ENCODE measurements around the gene RANBP3L.
A peak's percentile ranks its signal among the peaks of the same experiment; 100 is the strongest.

Gene RANBP3L

DNA sequence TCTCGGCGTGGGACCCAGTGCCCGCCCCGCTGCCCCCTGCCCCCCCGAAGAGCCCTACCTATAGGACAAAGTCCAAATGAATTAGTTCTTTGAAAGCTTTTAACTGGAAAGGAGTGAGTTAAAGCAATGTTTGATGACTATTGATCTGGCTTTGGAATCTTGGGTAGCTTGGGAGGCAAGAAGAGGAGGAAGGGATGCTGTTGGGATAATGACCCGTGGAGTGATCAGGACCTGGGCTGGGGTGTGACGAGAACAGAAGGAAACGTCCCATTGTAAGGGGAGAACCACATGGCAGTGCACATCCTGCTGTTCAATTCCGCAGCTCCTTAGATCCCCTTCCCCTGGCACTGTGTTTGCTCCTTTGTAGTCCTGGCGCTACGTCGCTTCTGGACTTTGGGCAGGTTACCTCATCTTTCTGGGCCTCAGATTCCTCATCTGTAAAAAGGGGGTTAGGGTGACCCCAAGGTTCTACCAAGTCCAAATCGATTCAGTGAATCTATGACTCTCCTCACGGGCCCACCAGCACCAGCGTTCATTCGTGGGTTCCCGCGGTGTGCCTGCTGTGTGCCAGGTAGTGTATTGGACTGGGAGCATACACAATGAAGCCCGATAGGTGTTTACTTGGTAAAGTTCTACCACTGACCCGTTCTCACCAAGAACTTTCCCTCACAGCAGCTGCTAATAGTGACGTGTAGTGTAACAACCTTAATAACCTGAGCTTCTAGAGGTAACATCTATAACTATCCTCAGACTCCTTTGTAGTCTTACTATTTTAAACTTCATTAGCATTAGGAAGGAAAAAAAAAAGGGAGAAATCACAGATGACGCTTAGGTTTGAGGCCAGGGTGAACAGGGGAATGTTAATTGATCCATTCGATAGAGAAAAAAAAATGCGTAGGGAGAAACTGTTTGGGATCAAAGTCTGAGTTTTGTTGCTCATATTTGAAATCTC lies 58.9 kb downstream of the RANBP3L start:
- DNase-seq = no peak

DNA sequence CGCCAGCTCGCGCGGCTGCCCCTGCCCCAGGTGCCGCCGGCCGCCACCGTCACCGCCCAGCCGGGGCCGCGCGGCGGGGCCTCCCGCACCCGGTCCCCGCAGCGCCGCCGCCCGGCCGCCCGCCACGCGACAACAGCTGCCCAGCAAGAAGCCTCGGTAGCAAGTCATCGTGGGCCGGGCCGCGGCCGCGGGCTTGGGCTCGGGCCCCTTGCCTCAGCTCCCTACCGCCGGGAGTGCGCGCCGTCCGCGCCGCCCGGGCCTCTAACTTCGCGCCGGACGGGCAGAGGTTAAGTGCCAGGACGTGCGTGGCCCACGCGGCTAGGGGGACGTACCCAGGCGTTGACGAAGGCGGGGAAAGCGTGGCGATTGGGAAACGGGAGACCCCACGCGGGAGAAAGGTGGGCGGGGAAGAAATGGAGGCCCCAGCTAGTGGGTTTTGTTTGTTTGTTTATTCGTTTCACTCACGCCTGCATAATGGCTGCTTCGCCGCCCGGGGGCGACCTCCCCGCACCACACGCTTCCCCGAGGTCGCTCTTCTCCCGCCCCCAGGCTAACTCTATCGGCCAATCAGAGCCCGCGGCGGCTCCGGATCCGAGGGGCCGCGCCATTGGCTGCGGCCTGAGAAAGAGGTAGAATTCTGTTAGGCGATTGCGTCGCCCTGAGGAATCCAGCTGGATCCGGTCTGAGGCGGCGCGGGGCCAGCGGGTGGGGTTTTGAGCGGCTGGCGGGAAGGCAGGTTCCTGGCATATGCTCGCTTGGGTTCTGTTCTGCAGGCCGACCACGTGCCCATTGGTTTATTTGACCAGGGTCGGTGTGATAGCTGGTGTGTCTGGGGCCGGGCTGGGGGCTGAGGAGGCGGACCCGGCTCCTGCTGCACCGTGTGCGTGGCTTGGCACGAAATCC lies 59.8 kb downstream of the RANBP3L start, which contains the start of gene NADK2:
Gene NADK2, minus strand, starts transcription at position 295 of the 903 bp plus-strand sequence. Its CDS starts 127 bp downstream, at position 168.
- DNase-seq = peak; percentile 92

DNA sequence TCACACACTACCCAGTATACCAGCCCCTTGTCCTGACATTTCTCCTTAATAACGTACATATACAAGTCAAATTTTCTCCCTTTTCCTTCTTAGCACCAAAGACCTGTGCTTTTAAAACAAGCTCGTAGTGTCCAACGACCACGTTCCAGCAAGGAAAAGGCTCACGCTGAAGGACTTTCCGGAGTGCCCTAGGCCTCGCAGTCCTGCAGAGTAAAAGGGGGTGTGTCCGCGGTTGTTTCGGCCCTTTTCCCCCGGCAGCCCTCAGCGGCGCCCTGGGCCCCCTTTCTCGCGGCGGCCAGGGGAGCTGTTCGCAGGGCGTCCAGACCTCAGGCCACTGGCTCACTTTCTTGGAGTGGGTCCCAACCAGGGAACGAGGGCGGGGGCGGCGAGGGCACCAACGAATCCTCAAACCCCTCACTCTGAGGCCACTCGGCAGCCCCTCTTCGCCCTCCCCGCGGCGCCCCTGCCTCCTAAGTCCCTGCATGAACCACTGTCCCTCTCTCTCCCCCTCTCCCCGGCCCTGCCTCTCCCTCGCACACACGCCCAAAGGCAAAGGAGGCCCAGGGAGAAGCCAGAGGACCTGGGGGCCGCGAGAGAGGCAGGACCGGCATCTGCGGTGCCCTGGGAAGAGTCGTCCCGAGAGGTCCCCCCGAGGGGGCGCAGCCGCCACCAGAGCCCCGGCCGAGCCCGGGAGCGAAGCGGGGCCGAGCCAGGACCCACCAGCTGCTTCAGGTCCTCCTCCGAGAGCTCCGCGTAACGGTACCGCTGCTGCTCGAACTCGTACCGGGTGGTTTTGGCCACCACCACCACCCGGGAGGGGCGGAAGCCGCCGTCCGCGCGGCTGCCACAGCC lies 60.7 kb downstream of the RANBP3L start:
- DNase-seq = peak; percentile 3

DNA sequence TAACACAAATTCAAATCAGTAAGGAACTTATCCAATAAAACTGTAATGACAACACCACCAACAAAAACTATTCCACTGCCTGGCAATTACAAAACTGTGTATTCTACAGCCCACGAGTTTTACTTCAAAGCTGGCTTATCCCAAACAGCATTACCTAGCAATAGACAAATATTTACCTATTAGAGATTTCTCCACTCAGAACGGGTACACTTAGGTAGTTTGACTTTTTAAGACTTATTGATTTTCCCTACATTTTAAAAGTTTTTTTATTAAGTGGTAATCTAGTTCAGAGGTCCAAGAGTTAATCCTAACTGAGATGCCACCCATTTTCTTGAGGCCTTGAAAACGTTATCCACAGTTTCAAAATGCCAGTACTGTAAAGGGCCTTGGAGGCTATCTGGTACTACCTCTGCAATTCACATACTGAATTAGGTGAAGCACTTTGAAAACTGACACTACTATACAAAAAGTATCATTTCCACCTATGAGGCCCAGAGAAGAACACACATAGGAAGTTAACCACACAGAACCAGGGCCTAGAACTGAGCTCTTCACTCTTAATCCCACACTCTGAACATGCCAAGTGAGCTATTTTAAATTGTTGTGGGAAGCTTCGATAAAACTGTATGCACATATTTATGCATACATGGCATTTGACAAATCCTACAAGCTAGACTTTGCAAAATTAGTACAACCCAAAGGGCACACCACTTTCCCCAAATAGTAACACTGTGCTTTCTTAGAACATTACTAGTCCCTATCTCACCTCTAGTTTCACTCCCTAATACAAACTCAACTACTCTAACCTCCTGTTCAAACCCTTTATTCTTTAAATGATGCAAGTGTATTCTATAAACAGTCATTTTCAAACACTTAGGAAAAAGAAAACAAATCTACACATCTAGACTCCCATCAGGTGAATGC lies 62.1 kb downstream of the RANBP3L start:
- DNase-seq = no peak

DNA sequence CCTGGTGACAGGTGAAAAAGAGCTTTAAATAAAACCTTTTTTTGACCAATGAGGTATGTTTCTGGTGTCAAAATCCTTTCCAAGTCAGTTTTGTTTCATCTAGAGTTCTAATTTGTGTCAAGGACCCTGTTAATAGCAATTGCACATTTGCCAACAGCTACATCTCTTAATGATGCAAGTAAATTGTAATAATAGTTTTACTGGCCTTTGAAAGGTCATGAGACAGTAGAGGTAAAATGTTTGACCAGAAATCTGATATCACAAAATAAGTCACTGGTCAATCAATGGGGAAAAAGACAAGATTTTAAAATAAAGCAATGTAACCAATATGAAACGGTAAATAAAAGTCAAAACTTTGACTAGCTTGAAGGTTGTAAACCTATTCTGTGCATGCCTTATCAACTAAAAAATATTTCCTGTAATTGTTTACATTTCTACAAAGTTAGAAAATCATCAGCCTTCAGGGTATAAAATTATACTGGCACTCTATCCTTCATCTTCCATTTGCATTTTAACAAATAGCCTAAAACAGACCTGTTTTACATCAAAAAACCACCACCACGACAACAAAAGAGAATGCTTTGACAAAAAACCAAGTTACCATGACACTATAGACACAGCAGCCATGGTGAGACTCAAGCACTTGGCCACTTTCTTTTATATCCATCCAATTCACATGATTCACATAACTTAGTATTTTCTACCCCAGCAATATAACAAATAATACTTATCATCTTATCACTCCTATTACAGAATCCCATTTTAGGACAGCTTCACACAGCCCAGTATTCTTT lies 63.0 kb downstream of the RANBP3L start:
- no peak for DNase-seq

DNA sequence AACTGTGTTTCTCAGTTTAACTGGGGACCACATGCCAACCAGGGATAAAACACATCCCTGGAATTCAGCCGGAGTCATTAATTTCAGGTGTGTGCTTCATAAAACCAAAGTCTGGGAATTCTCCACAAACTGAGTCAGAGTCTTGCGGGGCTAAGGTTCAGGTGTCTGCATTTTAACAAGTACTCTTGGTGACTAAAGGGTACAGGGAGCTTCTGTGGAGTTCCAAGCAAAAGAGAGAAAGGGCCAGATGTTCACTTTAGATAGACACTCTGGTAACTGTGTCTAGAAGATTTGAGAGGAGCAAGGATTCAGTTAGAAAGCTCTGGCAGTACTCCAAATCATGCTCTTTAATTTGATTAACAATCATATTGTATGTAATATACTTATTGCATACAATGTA lies 64.0 kb downstream of the RANBP3L start:
- no peak for DNase-seq

DNA sequence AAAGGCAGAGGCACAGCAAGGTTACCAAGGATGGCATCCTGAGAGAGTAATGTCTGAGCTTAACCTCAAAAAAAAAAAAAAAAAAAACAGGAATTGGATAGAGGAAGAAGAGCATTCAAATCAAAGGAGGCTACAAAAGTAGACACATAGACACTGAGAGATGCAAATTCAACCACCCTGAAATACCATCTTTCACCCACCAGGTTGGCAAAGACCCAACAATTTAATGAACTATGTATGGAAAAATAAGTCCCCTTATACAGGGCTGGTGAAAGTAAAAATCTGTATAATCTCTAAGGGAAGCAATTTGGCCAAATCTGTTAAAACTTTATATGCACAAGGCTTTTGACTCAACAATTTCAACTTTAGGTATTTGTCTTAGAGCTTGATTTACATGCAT lies 64.9 kb downstream of the RANBP3L start:
- no peak for DNase-seq

DNA sequence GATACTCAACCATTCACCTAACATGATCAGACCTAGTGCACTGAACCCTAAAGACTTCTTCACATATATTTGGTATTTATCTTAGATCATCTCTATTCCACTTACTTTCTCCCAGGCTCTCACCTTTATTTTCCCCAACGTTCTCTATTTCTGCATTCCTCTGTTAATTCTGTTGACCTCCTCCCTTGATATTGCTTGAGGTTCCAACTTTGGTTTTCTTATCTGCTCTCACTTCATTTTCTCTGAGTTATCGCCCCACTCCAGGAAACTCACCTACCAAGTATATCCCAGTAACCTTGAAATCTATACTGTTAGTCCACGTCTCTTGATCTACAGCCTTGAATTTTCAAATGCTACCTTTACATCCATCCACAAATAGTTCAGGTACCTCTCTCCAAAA lies 69.2 kb downstream of the RANBP3L start:
- DNase-seq = no peak

DNA sequence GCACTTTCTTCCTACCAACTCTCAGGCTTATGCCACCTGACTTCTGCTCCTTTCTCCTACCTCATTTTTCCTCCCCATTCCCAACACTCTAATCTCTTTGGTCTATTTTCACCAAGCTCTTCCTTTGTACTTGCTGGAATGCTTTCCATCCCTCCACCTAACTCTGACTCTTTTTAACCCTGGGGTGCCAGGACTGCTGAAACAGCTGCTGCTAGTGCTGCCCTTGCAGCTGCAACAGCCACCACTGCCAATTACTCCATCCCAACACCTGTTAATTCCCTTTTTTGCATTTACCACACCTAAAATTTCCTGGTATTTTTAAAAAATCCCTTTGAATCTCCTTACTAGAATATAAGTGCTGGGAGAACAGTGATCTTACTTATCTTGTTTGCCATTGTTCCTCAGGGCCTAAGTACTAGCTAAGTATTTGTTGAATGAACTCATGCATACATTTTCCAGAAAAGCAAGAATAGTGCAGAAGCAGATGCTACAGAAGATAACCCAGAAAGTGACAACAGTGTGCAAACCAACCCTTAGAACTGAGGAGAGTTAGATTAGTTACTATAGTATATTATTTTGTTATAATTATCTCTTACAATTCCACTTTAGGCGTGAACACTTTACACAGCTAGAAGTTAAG lies 71.4 kb downstream of the RANBP3L start:
- DNase-seq = no peak

DNA sequence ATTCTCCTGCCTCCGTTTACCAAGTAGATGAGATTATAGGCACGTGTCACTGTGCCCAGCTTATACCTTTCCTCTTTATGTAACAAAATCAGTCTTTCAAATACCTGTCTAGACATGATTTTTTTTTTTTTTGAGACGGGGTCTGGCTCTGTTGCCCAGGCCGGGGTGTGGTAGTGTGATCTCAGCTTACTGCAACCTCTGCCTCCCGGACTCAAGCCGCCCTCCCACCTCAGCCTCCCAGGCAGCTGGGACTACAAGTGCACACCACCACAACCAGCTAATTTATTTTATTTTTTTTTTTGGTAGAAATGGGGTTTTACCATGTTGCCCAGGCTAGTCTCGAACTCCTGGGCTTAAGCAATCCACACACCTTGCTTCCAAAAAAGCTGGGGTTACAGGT lies 73.2 kb downstream of the RANBP3L start:
- DNase-seq = no peak

DNA sequence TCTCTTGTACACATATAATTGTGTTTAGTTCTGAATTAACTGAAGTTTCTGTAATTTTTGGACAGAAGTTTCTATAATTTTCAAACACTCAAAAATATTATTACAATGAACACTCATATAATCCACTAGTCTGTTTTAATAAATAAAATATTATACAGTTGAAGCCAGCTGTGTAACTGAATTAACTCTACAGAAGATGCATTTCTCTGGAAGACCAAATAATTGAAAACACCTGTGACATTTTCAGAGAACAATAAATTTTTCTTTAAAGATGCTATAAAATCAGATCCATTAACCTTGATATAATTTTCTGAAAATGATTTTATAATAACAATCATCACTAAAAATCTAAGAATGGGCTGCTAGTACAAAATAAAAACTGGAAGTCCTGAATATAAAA lies 74.7 kb downstream of the RANBP3L start:
- no peak for DNase-seq

DNA sequence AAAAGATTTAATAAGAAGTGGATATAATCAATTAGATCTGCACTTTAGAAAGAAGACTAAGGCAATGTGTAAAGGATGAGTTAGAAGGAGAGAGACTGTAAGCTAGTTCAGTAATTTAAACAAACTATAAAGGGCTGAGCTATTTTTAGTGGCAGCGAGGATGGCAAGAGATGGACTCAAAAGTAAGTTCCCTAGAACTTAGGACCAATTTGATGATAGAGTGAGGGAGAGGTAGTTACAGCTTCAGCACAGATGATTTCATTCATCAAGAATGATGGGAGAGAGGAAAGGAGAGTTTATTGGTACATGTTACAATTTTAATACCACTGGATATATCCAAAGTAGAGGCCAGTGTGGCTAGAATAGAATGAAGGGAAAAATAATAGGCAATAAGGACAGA lies 79.1 kb downstream of the RANBP3L start:
- no peak for DNase-seq

DNA sequence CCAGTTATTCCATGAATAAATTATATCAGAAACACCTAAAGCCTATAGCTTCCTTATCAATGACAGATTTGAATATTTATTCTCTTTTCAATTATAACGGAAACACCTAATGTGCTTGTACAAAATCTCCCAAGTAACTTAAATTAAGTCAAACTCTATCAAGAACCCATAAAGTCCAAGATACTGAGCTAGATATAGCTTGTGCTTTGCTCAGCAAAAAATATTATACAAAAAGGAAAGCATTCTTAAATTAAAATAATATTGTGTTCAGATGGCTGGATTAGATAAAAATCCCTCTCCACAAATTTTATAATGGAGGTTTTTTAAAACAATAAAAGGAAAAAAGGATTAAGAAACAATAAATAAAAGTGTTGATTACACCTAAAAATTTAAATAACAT lies 83.7 kb downstream of the RANBP3L start:
- DNase-seq = no peak

DNA sequence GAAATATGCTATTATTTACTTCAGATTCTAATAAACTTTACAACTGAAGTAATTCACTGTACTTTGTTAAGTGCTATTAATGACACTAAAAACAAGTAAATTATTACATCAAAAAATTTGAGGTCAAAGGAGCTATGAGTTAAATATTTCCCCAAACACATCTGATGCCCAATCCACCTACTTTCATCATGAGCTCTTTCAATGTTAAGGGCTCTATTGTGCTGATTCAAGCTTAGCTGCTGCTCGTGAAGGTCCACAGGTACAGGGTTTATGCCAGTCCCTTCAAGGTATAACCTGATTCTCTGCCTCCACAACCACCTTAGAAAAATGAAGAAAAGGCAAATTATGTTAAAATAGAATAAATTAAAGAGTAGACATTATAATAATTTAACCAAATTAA lies 84.1 kb downstream of the RANBP3L start:
- no peak for DNase-seq

DNA sequence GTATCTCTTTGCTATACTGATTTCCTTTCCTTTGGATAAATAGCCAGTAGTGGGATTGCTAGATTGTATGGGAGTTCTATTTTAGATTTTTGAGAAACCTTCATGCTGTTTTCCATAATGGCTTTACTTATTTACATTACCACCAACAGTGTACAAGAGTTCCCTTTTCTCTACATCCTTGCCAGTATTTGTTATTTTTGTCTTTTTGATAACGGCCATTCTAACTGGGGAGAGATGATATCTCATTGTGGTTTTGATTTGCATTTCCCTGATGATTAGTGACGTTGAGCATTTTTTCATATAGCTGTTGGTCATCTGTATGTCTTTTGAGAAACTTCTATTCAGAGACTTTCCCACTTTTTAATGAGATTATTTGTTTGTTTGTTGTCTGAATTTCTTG lies 85.8 kb downstream of the RANBP3L start:
- DNase-seq = no peak

DNA sequence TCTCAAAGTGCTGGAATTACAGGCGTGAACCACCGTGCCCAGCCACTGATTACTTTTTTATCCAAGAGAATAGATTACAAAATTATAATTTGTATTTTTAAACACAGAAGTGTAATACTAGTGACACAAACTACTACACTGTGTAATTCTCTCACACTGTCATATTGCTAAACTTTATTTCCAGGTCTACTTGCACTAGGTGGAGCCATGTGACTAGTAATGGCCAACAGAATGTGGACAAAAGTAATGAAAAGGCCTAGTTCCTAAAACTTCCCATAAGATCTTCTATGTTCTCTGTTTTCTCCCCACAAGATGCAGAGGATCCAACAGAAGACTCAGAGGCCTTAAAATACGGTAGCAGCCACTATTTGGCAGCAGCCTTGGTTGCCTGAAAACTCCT lies 87.3 kb downstream of the RANBP3L start:
- no peak for DNase-seq

DNA sequence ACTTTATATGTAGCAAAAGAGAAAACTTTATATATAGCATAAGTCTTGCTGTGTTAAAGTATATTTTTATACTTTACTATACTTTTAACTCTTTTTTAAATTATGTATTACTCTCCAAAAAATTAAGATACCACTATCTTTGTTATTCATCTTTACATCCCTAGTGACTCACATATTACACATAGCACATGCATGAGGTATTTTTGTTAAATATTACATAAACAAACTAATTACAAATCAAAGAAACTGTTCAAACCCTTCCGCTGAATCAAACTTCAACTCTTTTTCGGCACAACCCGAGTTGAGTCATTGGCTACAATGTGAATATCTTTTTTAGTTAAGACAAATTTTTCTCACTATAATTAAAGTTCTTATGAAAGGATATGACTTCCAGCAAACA lies 92.0 kb downstream of the RANBP3L start:
- no peak for DNase-seq

DNA sequence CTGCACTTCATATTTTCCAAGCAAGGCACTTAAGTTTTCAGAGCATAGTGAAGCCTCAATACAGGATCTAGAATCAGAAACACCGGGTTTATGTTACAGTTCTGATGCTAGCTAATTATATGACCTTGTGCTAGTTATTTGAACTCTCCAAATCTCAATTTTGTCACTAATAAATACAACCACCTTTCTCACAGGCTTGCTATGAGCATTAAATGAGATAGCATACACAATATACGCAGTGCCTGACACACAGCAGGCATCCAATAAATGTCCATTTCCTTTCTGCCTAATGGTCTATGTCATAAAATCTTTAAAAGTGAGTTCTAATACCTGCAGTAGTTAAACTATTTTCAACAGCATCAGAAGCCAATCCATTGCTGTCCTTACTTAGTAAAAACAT lies 92.9 kb downstream of the RANBP3L start:
- no peak for DNase-seq

DNA sequence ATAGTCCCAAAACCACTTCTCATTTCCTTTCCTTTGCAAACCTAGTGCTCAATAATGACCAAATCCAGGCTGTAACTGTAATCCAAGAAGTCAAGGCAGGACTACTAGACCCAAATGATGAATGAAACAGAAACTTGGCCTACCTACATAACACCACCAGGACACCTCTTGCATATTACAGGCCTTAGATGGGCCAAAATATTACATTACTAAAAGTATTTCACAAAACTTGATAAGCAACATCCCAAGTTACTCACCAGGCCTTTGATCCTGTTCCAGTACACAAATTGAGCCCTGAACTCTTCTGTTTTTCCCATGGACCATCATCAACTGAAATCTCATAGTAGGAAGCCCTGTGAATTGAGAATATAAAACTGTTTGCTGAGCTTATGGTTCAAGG lies 94.8 kb downstream of the RANBP3L start:
- DNase-seq = no peak

DNA sequence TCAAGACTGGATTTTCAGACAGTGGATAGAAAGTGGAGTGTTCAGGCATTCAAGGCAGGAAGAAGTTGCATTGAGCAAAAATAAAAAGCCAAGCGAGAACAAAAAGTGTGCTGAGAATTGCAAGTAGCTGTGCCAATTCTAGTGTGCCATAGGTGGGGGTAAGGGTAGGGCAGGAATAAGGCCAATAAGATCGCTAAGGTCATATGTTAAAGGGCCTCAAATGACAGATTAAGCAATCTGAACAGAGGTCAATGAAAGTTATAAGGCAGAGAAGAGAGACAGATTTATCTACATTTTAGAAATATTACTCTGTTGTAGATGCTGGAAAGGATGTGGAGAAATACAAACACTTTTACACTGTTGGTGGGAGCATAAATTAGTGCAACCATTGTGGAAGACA lies 96.4 kb downstream of the RANBP3L start:
- DNase-seq = no peak
